Measurements from ENCODE around the gene TRDMT1.

Gene TRDMT1

GRCh38 chr10:17209302-17209701 lies 7.8 kb upstream of the TRDMT1 start:
- no peak for TF ChIP-seq CTCF (IDR thresholded peaks at IDR 0.05; ENCODE audit: extremely low read depth, missing control alignments)
- DNase-seq (ENCODE audit: low spot score): no peak

- TF ChIP-seq CTCF (IDR thresholded peaks at IDR 0.05; ENCODE audit: extremely low read depth, missing control alignments): no peak
- no peak for DNase-seq (ENCODE audit: low spot score)
These were observed 7.0 kb upstream of the TRDMT1 start for GRCh38 chr10:17208476-17208875.

- TF ChIP-seq CTCF (IDR thresholded peaks at IDR 0.05; ENCODE audit: extremely low read depth, missing control alignments): no peak
- DNase-seq (ENCODE audit: low spot score): peak; percentile 16
These were observed 4.8 kb upstream of the TRDMT1 start for GRCh38 chr10:17206210-17206709.

- TF ChIP-seq CTCF (IDR thresholded peaks at IDR 0.05; ENCODE audit: extremely low read depth, missing control alignments): no peak
- no peak for DNase-seq (ENCODE audit: low spot score)
These were observed 1.9 kb upstream of the TRDMT1 start for GRCh38 chr10:17203416-17203815.

GRCh38 chr10:17202999-17203398 lies 1.5 kb upstream of the TRDMT1 start:
- TF ChIP-seq CTCF (IDR thresholded peaks at IDR 0.05; ENCODE audit: extremely low read depth, missing control alignments): no peak
- DNase-seq (ENCODE audit: low spot score): no peak

GRCh38 chr10:17202506-17202905 lies 1.0 kb upstream of the TRDMT1 start:
- DNase-seq (ENCODE audit: low spot score): no peak
- TF ChIP-seq CTCF (IDR thresholded peaks at IDR 0.05; ENCODE audit: extremely low read depth, missing control alignments): no peak

GRCh38 chr10:17201794-17202116 lies 283 bp upstream of the TRDMT1 start:
- no peak for DNase-seq (ENCODE audit: low spot score)
- TF ChIP-seq CTCF (IDR thresholded peaks at IDR 0.05; ENCODE audit: extremely low read depth, missing control alignments): no peak
